HG03060 (cell line): Measurements from ENCODE around the gene OR1K1.

ENCODE experiments used
- ATAC-seq: cut with Tn5 transposase; IDR thresholded peaks from one replicate; pipeline ENCODE4 v1.9.1; 2021; ENCODE audit warnings: low read depth, moderate number of reproducible peaks; ENCODE audit not compliant: unreplicated experiment

Gene OR1K1

GRCh38 chr9:122848256-122848943 is 48.5 kb downstream of the OR1K1 start:
- no peak for ATAC-seq
